GM19351 (cell line): Measurements from ENCODE around the gene EIPR1.

Experiments used
- ATAC-seq: cut with Tn5 transposase; IDR thresholded peaks from one replicate; pipeline ENCODE4 v1.9.1; 2021; ENCODE audit warnings: mild to moderate bottlenecking, moderate library complexity; ENCODE audit not compliant: unreplicated experiment

EIPR1 gene

GRCh38 chr2:3168230-3168891, 209.3 kb downstream of the EIPR1 start:
- no peak for ATAC-seq

GRCh38 chr2:3163401-3163800, 214.2 kb downstream of the EIPR1 start:
- no peak for ATAC-seq

- ATAC-seq, result no peak
These were observed 215.1 kb downstream of the EIPR1 start for GRCh38 chr2:3162442-3163077.

- no peak for ATAC-seq
These were observed 216.8 kb downstream of the EIPR1 start for GRCh38 chr2:3160751-3161330.

- ATAC-seq, result no peak
These were observed 217.7 kb downstream of the EIPR1 start for GRCh38 chr2:3159782-3160545.

- peak; percentile 81 for ATAC-seq
These were observed 222.9 kb downstream of the EIPR1 start for GRCh38 chr2:3154700-3155099.

GRCh38 chr2:3154146-3154545, 223.5 kb downstream of the EIPR1 start:
- peak; percentile 31 for ATAC-seq

- no peak for ATAC-seq
These were observed 226.3 kb downstream of the EIPR1 start for GRCh38 chr2:3151153-3151918.

- ATAC-seq, result no peak
These were observed 228.0 kb downstream of the EIPR1 start for GRCh38 chr2:3149441-3150217.

- no peak for ATAC-seq
These were observed 228.9 kb downstream of the EIPR1 start for GRCh38 chr2:3148716-3149115.

GRCh38 chr2:3147651-3148530, 229.7 kb downstream of the EIPR1 start:
- no peak for ATAC-seq

GRCh38 chr2:3146772-3147650, 230.6 kb downstream of the EIPR1 start:
- ATAC-seq, result no peak

GRCh38 chr2:3146175-3146574, 231.4 kb downstream of the EIPR1 start:
- ATAC-seq, result no peak

GRCh38 chr2:3145471-3146021, 232.1 kb downstream of the EIPR1 start:
- ATAC-seq, result no peak

- ATAC-seq, result no peak
These were observed 232.8 kb downstream of the EIPR1 start for GRCh38 chr2:3144856-3145255.

GRCh38 chr2:3143602-3144001, 234.0 kb downstream of the EIPR1 start:
- no peak for ATAC-seq

- ATAC-seq, result no peak
These were observed 234.6 kb downstream of the EIPR1 start for GRCh38 chr2:3142961-3143571.
